HG03575 (cell line): ENCODE results near the gene CC2D1B.

Experiments used
- ATAC-seq: cut with Tn5 transposase; IDR thresholded peaks from one replicate; pipeline ENCODE4 v1.9.1; 2021; ENCODE audit not compliant: unreplicated experiment, insufficient number of reproducible peaks, low FRiP score; ENCODE audit errors: extremely low read depth

The CC2D1B gene

GRCh38 chr1:52360595-52360968 is 5.4 kb downstream of the CC2D1B start:
- no peak for ATAC-seq

GRCh38 chr1:52359676-52360594 is 6.1 kb downstream of the CC2D1B start:
- no peak for ATAC-seq

DNA sequence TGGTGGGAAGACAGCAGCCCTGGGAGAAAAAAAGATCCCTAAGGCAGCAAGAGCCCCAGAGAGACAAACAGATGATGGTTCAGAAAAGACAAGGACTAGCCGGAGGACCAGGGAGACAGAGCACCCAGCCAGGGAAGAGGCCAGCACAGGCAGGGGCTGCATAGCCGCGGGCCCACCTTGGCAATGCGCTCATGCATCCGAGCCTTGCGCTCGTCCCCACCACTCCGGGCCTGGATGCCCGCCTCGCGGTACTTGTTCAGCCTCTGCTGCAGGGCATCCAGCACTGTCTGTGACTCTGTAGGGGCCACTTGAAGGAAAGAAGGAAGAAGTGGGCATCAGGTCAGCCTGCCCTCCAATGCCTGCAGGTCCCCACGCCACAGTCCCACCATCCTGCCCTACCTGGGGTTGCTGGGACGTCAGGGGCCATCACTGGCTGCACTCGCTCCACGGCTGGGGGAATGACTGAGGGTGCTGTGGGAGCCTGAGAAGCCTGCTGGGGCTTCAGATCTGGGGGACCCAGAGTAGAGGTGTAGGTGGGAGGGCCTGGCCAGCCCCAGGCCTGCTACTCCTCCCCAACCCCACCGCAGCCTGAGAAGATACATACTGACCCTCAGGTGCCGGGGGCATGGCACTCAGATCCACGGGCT is 7.0 kb downstream of the CC2D1B start:
- no peak for ATAC-seq

- ATAC-seq, result no peak
These were observed 8.6 kb downstream of the CC2D1B start for GRCh38 chr1:52357397-52357796.

DNA sequence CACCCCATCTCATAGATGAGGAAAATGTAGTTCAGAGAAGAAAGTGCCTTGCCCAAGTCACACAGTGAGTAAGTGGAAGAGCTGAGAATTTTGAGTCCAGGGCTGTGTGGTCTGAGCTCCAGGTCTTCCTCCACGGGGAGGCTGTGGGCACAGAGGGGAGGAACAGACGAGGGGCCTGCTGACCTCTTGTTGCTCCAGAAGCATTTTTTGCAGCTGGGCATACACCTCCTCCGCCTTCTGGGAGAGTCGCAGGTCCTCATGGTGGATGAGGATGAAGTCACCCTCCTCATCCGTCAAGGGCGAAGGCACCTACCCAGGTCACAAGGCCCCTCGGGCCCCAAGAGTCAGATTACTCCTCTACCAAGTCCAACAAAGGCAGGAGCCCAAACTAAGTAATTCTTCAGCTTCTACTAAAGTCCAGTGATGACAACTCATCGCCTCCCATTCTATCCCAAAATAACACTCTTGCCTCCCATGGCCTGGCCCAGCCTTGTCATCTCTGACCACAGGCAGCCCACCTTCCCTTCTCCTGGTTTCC is 9.1 kb downstream of the CC2D1B start:
- ATAC-seq, result no peak

DNA sequence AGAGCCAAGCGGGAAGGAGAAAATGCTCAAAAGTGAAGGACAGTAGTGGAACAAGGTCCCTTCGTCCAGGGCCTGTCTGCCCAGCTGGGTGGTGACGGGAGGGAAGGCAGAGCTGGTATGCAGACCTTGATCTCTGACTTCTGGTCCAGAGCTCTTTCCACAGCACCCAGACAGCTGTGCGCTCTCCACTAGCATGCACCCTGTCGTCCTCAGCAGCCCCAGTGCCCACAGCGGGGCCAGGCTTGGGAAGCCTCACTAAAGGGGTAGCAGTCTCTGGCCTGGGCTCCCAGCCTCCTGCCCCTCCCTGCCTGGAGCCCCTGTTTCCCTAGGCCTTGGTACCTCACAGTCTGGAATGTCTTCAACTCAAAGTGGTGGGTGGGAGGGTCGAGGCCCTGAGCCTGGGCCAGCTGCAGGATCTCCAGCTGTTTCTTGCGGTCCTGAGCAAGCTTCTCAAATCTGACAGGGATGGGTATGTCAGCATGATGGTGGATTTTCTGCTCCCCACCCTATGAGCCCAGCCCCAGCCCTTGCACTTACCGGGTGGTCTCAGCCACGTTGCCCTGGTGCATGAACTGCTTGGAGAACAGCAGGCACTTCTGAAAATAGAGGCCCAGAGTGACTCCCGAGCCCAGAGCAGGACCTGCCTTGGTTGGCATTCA is 10.0 kb downstream of the CC2D1B start:
- no peak for ATAC-seq

- no peak for ATAC-seq
These were observed 10.6 kb downstream of the CC2D1B start for GRCh38 chr1:52355436-52355835.

- no peak for ATAC-seq
These were observed 13.3 kb downstream of the CC2D1B start for GRCh38 chr1:52352690-52353089.

DNA sequence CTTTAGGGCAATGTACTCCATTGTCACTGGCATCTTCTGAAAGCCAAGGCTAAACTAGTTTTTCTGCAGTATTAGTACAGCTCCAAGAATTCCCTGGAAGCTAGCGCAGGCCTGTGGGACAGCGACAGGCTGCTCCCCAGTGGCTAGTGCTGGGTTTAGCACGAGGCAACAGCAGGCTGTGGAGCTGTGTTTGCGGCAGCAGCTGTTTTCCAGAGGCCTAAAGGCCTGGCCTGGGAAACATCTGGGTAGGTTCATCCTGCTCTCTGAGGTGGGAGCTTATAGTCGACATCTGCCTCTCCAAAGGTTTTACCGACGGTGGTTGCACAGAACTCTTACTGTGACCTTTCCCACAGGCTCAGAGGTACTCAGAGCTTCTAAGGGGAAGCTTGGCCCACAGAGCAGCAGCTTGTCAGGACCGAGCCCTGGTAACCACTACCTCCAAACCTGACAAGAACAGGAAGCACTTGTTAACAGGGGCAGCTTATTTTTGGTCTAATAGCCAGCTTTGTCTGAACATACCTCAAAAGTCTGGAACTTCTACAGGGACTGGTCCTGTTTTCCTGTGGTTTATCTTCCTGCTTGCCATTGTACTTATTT is 17.2 kb downstream of the CC2D1B start:
- no peak for ATAC-seq

DNA sequence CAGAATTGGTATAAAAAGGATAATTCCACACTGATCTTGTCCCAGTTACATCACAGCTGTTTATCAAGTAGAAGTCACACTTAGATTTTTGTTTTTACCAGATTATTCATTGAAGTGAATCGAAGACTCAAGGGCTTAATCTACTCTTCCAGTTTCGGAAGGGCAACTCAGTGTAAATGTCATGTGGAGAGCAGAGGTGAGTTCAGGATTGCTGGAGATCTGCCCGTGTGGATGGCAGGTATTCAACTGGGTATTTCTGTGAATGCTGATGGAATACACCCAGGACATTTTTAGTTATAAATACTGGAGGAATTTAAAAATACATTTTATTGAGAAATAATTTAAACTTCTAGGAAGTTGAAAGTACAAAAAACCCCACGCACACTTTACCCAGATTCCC is 19.4 kb downstream of the CC2D1B start:
- ATAC-seq, result no peak

GRCh38 chr1:52345252-52345651 is 20.8 kb downstream of the CC2D1B start:
- ATAC-seq, result no peak

GRCh38 chr1:52343979-52344378 is 22.0 kb downstream of the CC2D1B start:
- ATAC-seq, result no peak

DNA sequence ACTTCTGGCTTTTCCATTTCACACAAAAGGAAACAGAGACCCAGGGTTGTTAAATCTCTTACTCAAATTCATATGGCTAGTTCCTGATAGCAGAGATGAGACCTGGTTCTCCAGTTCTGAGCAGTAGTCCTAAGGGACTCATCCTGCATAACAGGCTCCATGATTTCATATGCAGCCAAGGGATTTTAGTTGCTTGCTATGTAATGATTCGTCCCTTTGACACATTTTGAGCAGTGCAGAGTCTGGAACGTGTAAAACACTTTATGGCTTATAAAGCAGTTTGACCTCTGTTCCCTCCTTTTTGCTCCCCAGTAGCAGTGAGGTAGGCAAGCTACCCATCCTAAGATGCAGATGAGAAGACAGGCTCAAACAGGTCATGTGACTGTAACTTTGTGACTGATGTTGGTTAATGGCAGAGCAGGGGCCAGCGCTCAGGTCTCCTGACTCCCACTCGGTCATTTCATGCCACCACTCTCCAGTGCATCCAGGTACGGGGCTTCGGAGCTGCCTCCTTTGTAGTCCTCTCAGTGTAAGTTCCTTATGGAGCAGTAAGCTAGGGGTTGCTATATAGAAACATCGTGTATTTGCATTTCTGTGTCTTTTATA is 24.2 kb downstream of the CC2D1B start:
- no peak for ATAC-seq

DNA sequence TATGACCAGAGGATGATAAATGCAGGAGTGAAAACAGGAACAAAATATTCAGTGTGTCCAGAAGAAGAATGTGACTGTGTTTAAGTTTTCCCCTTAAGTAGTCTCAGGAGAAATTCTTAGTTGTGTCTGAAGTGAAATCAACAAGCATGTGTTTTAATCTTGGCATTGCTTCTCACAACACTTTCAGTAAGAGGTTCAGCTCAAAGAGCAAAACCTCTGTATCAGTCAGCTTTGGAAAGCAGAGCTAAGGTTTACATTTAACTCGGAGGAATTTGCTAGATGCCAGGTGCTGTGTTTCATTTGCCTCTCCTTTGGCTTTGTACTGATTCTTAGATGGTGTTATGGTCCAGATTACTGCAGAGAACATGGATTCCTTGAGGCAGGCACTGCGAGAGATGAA is 28.6 kb downstream of the CC2D1B start:
- no peak for ATAC-seq

DNA sequence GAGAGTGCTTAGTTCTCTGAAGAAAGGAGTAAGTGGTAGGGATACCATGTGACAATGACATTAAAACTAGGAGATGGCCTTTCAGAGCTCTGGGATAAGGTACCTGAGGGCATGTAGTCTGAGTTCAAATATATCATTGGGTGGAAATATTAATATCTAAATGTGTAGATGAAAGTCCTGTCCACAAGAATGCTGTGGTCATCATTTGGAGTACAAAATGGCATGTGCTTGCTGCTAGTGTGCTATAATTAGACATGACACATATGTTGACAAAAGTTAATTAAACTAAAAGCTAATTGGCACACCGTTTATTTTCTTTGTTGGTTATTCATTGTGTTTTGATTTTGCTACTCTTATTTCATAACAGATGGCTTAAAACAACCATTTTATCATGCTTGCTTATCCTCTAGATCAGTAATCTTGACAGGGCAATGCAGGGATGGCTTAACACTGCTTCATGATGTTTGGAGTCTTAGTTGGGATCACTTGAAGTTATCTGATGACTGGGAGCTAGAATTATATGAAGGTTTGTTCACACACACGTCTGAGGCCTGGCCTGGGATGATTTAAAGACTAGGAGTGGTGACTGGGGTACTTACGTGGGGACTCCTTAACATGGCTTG is 31.0 kb downstream of the CC2D1B start:
- no peak for ATAC-seq

- ATAC-seq, result no peak
These were observed 33.6 kb downstream of the CC2D1B start for GRCh38 chr1:52332411-52332810.

DNA sequence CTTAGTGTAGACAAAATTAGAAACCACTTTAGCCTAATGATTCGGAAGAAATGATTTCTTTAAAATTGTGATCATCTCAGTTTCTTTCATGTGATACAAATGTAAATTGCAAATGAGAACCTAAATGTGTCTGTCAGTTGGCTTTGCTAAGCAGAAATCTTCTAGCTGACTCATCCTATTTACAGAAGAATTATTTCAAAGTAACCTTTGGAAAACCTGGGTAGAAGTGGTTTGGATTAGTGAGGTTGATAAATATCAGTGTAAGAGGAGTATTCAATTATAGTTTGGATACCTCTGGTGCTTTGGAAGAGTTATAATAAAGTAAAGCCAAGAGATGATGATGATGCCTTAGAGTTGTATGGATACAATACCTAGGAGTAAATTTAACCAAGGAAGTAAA is 37.4 kb downstream of the CC2D1B start:
- no peak for ATAC-seq

DNA sequence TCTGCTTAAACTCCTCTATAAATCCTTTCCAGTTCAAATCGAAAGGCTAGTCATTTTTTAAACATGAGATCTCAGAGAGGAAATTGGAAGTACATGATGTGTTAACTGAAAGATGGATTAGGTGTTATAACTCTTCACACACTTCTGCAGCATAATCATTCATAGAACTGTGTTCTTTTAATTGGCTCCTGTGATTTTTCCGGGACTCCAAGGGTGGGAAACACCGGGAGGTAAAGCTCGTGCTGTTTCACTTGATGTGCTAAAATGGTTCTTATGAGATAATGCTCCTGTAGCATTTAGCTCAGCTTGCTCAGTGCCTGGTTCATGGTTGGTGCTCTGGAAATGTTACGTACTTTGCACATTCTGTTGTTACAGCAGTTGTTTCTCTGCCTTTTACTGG is 40.2 kb downstream of the CC2D1B start:
- no peak for ATAC-seq

GRCh38 chr1:52323731-52324130 is 42.3 kb downstream of the CC2D1B start:
- ATAC-seq, result no peak
